Stimulated activated CD8-positive, alpha-beta memory T cell treated with anti-CD3 and anti-CD28 coated beads, Interleukin-12 subunit alpha, Interleukin-12 subunit beta, amount 100 ng/mL, for 24 hours (primary cell): Measurements from ENCODE around the gene GCG.

Source experiments
- DNase-seq: peaks from one replicate; pipeline ENCODE4 v3.0.0-alpha.2; 2020; ENCODE audit errors: extremely low read depth

Gene GCG

DNA sequence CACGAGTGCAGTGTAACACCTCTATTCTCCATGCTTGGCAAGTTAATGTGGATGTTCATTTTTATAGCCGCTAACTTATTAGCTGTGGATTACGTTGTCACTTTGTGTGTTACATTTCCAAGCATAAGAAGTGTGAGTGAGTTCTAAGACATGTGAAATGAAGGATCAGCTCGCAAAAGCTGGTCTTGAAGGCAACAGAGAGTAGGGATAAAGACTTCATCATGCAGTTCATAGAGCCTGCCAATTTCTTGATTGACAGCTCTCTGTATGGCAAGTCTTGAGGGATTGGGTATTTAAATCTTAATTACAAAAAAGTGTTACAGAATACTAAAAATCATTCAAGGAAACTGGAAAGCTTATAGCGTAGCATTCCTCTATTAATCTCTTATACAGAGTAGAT lies 52.2 kb downstream of the GCG start:
- DNase-seq: no peak
